Neutrophil (primary cell): ENCODE data around the gene GABBR2.

Source experiments
- H3K27ac ChIP-seq: fragments of 200-600 bp; sonication (generic); 2 replicates; pipeline ENCODE4 v1.5.1; 2016; ENCODE audit warnings: mild to moderate bottlenecking, moderate library complexity
- H3K27me3 ChIP-seq: fragments of 200-600 bp; sonication (generic); 2 replicates; pipeline ENCODE4 v1.6.0; 2016; ENCODE audit warnings: mild to moderate bottlenecking
- H3K36me3 ChIP-seq: fragments of 200-600 bp; sonication (generic); 2 replicates; pipeline ENCODE4 v1.5.1; 2017
- H3K4me1 ChIP-seq, 2 experiments: fragments of 200-600 bp in 1 of 2; sonication (generic) in 1 of 2; 1 replicate in 1 of 2; 2 replicates in 1 of 2; pipeline versions ENCODE4 v1.5.1 to v1.6.1; 2013 to 2016; ENCODE audit warnings: low read depth in 1 of 2, low read length in 1 of 2, mild to moderate bottlenecking in 1 of 2, moderate library complexity in 1 of 2; ENCODE audit not compliant: control insufficient read depth in 1 of 2, insufficient read depth in 1 of 2
- H3K4me3 ChIP-seq, 2 experiments: fragments of 200-600 bp in 1 of 2; sonication (generic) in 1 of 2; 1 replicate in 1 of 2; 2 replicates in 1 of 2; pipeline ENCODE4 v1.5.1; 2013 to 2016; ENCODE audit warnings: low read depth in 1 of 2, low read length in 1 of 2, mild to moderate bottlenecking in 1 of 2, moderate library complexity in 1 of 2
- H3K9me3 ChIP-seq: fragments of 200-600 bp; sonication (generic); 2 replicates; pipeline ENCODE4 v1.5.1; 2016
- TF ChIP-seq, protein P1 (sequence below): fragments of 200-600 bp; sonication (generic); IDR thresholded peaks from 2 replicates; pipeline ENCODE4 v1.5.1; 2016; ENCODE audit warnings: antibody characterized with exemption

GABBR2 gene

GRCh38 chr9:98536542-98537173 lies 172.1 kb downstream of the GABBR2 start:
- no peaks in the 10 kb centered on the region for H3K9me3 ChIP-seq
- no peaks in the 10 kb centered on the region for H3K4me1 ChIP-seq
- no peak overlapping the region for H3K27ac ChIP-seq
- H3K27me3 ChIP-seq, result peaks cover 17% of the 10 kb centered on the region
- TF ChIP-seq, protein P1, sequence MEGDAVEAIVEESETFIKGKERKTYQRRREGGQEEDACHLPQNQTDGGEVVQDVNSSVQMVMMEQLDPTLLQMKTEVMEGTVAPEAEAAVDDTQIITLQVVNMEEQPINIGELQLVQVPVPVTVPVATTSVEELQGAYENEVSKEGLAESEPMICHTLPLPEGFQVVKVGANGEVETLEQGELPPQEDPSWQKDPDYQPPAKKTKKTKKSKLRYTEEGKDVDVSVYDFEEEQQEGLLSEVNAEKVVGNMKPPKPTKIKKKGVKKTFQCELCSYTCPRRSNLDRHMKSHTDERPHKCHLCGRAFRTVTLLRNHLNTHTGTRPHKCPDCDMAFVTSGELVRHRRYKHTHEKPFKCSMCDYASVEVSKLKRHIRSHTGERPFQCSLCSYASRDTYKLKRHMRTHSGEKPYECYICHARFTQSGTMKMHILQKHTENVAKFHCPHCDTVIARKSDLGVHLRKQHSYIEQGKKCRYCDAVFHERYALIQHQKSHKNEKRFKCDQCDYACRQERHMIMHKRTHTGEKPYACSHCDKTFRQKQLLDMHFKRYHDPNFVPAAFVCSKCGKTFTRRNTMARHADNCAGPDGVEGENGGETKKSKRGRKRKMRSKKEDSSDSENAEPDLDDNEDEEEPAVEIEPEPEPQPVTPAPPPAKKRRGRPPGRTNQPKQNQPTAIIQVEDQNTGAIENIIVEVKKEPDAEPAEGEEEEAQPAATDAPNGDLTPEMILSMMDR, result no peak
- H3K36me3 ChIP-seq, result no peaks in the 10 kb centered on the region
- no peak overlapping the region for H3K4me3 ChIP-seq

DNA sequence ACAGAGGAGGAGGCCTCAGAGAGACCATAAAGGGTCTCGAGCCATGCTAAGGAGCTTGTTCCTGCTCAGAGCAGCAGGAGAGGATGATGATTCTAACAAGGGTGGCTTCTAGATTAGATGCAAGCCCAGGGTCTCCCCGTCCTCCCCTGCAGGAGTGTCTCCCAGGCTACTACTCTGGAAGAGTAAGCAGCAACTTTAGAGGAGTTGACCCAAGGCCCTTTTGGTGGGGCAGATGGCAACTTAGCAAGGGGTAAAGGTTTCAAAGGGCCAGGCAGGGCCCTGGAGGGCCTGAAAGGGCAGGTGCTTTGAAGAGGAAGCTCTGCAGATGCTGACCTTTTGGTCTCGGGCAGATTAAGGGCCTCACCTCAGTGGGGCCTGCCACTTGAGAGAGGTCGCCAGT lies 174.9 kb downstream of the GABBR2 start:
- Histone ChIP-seq H3K4me1 (no peaks in the 10 kb centered on the region), H3K27ac (no peak overlapping the region), H3K4me3 (no peak overlapping the region), H3K36me3 (no peaks in the 10 kb centered on the region), H3K9me3 (no peaks in the 10 kb centered on the region), H3K27me3 (peaks cover 4% of the 10 kb centered on the region)
- TF ChIP-seq, protein P1, result no peak

DNA sequence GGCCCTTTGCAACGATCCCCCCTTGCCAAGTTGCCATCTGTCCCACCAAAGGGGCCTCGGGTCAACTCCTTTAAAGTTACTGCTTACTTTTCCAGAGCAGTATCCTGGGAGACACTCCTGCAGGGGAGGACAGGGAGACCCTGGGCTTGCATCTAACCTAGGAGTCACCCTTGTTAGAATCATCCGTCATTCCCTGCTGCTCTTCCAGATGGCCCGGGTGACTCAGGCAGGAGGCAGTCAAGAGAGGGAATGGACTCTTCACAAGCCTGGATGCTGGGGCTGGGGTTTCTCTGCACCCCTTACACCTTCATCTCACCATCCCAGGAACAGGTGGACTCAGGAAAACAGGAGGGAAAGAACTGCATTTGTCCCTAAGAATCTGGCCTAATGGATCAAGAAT lies 175.6 kb downstream of the GABBR2 start:
- no peaks in the 10 kb centered on the region for H3K9me3 ChIP-seq
- no peaks in the 10 kb centered on the region for H3K36me3 ChIP-seq
- no peak overlapping the region for H3K27ac ChIP-seq
- H3K4me1 ChIP-seq, result no peaks in the 10 kb centered on the region
- no peak overlapping the region for H3K4me3 ChIP-seq
- peaks cover 9% of the 10 kb centered on the region for H3K27me3 ChIP-seq
- TF ChIP-seq, protein P1, result no peak

DNA sequence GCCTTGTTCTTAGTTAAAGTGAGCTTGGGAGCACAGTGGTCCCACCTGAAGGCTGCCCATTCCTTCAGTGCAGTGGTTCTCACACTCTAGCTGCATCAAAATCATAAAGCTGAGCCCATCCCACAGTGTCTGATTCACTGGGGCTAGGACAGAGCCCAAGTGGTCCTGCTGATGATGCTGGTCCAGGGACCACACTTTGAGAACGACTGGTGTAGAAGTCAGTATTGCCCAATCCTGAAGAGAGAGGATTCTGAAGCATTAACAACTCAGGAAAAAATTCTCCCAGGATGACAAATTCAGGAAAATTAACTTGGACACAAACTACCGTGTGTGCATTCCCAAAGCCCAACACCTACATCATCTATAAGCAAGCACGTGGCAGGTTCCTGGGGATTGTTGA lies 176.2 kb downstream of the GABBR2 start:
- Histone ChIP-seq H3K27me3 (peaks cover 9% of the 10 kb centered on the region), H3K36me3 (no peaks in the 10 kb centered on the region), H3K9me3 (no peaks in the 10 kb centered on the region), H3K4me3 (no peak overlapping the region), H3K27ac (no peak overlapping the region), H3K4me1 (no peaks in the 10 kb centered on the region)
- TF ChIP-seq, protein P1, result no peak

- H3K36me3 ChIP-seq, result no peaks in the 10 kb centered on the region
- no peaks in the 10 kb centered on the region for H3K4me1 ChIP-seq
- no peaks in the 10 kb centered on the region for H3K9me3 ChIP-seq
- TF ChIP-seq, protein P1, result no peak
- H3K27ac ChIP-seq, result no peak overlapping the region
- H3K27me3 ChIP-seq, result peaks cover 9% of the 10 kb centered on the region
- no peak overlapping the region for H3K4me3 ChIP-seq
Observed at GRCh38 chr9:98532147-98532546, 176.6 kb downstream of the GABBR2 start.
